Upper lobe of left lung (tissue), 6 donors: ENCODE measurements around the gene MAGI2. TPM values are rescaled to one million over a fixed set of nuclear protein-coding genes. Genes with fewer than 3 reads are reported as not detected.
A peak's percentile ranks its signal among the peaks of the same experiment; 100 is the strongest.

Experiments used
- ATAC-seq, 2 donors: fragments of 200-7000 bp; cut with Tn5 transposase; one replicate each; pipeline ENCODE4 v1.9.1; 2022; ENCODE audit warnings: mild to moderate bottlenecking in 2 of 2, moderate library complexity in 2 of 2; ENCODE audit not compliant: low FRiP score in 2 of 2
- DNase-seq, 2 donors: peaks; one replicate each; pipeline ENCODE4 v3.0.0-alpha.2; 2019 to 2020
- H3K27ac ChIP-seq, 4 donors: fragments of 200-600 bp; sonication (generic); one replicate each; pipeline ENCODE4 v1.5.1; 2016 to 2019
- H3K27me3 ChIP-seq, 4 donors: fragments of 200-600 bp; sonication (generic); one replicate each; pipeline ENCODE4 v1.5.1; 2017 to 2019
- H3K36me3 ChIP-seq, 4 donors: fragments of 200-600 bp; sonication (generic); one replicate each; pipeline ENCODE4 v1.5.1; 2016 to 2019
- H3K4me1 ChIP-seq, 4 donors: fragments of 200-600 bp; sonication (generic); one replicate each; pipeline ENCODE4 v1.5.1; 2018 to 2019
- H3K4me3 ChIP-seq, 4 donors: fragments of 200-600 bp; sonication (generic); one replicate each; pipeline ENCODE4 v1.5.1; 2017 to 2019; ENCODE audit warnings: mild to moderate bottlenecking in 2 of 4, moderate library complexity in 1 of 4
- H3K9me3 ChIP-seq, 4 donors: fragments of 200-600 bp; sonication (generic); one replicate each; pipeline ENCODE4 v1.5.1; 2018 to 2019
- EP300 ChIP-seq, 4 donors: sonication (generic); formaldehyde crosslinking; IDR thresholded peaks; one replicate each; pipeline ENCODE4 v1.5.1; 2017; ENCODE audit warnings: antibody characterized with exemption in 4 of 4, control low read depth in 2 of 4
- POLR2A ChIP-seq, 4 donors: fragments of 450-650 bp; IDR thresholded peaks; one replicate each; pipeline ENCODE4 v1.5.1; 2016 to 2017; ENCODE audit warnings: antibody characterized with exemption in 4 of 4, mild to moderate bottlenecking in 2 of 4
- POLR2AphosphoS5 ChIP-seq, 2 donors: sonication (generic); formaldehyde crosslinking; IDR thresholded peaks; one replicate each; pipeline ENCODE4 v1.5.1; 2017; ENCODE audit warnings: antibody characterized with exemption in 2 of 2
- WGBS, 2 donors: methylation state at CpG; one replicate each; pipeline ENCODE4 v1.1.5; 2017 to 2018; 5-methylcytosine and 5-hydroxymethylcytosine counted together
- total RNA-seq, 6 donors: library from RNA; depleted of rRNA in 4 of 6; stranded (reverse); fragments of >200 nt in 4 of 6; gene quantifications; one replicate each; pipeline versions ENCODE4 v1.1.0 to v1.2.1, GENCODE V29; 2016 to 2021
- TF ChIP-seq, protein P1 (sequence below), 6 experiments: fragments of 450-650 bp in 4 of 6; fragments of 200-600 bp in 2 of 6; sonication (generic) in 2 of 6; IDR thresholded peaks; one replicate each; pipeline ENCODE4 v1.5.1; 2016 to 2019; ENCODE audit warnings: antibody characterized with exemption in 6 of 6
- donor health status: DM: no; HTN: no; CAD: no; lungs with moderate emphysema.
- donor health status: DM: no; HTN: yes; CAD: no; lungs with severe emphysema.

The MAGI2 gene
- total RNA-seq, 6 donors from 2014 or later = 7.9 to 84.9 (median 11.8) TPM

- Histone ChIP-seq H3K27ac (no peak overlapping the region), H3K4me3 (no peak overlapping the region), H3K4me1 (no peaks in the 10 kb centered on the region), H3K36me3 (no peaks in the 10 kb centered on the region), H3K9me3 (no peaks in the 10 kb centered on the region), H3K27me3 (no peaks in the 10 kb centered on the region)
- TF ChIP-seq EP300 (IDR thresholded peaks at IDR 0.05) (no peak), POLR2AphosphoS5 (IDR thresholded peaks at IDR 0.05) (no peak)
- no peak for DNase-seq
- 89 to 100% methylated on average over 1 of the region's 1 CpG for WGBS, 2 donors
- no peak for ATAC-seq
Measured at GRCh38 chr7:79212334-79212733, 241.1 kb downstream of the MAGI2 start.

DNA sequence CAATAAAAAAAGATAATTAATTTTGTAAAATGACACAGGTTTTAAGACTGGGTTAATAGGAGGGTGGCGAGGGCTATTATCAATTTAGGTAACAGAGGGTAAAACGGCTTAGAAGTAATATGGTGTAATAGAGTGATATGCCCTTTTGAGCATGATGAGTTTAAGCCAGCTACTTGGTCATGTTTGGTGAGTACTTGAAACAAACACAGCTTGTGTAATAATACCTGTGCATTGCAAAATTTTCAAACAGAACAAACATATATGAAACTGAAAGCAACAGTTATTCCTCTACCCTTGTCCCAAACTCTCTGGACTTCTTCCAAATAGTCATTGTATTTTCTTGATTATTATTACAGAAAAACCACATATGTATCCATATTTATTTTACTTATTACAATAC lies 241.7 kb downstream of the MAGI2 start:
- whole genome bisulfite sequencing, 2 donors = 68 to 81% methylated on average over 2 of the region's 2 CpGs
- Histone ChIP-seq H3K4me1 (no peaks in the 10 kb centered on the region), H3K4me3 (no peak overlapping the region), H3K27me3 (no peaks in the 10 kb centered on the region), H3K9me3 (no peaks in the 10 kb centered on the region), H3K27ac (no peak overlapping the region), H3K36me3 (no peaks in the 10 kb centered on the region)
- DNase-seq (no peak), ATAC-seq (no peak)
- TF ChIP-seq POLR2AphosphoS5 (IDR thresholded peaks at IDR 0.05) (no peak), POLR2A (IDR thresholded peaks at IDR 0.05) (no peak), EP300 (IDR thresholded peaks at IDR 0.05) (peak in 1 of 4 donors; percentile 25)
- TF ChIP-seq, protein P1, sequence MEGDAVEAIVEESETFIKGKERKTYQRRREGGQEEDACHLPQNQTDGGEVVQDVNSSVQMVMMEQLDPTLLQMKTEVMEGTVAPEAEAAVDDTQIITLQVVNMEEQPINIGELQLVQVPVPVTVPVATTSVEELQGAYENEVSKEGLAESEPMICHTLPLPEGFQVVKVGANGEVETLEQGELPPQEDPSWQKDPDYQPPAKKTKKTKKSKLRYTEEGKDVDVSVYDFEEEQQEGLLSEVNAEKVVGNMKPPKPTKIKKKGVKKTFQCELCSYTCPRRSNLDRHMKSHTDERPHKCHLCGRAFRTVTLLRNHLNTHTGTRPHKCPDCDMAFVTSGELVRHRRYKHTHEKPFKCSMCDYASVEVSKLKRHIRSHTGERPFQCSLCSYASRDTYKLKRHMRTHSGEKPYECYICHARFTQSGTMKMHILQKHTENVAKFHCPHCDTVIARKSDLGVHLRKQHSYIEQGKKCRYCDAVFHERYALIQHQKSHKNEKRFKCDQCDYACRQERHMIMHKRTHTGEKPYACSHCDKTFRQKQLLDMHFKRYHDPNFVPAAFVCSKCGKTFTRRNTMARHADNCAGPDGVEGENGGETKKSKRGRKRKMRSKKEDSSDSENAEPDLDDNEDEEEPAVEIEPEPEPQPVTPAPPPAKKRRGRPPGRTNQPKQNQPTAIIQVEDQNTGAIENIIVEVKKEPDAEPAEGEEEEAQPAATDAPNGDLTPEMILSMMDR (IDR thresholded peaks at IDR 0.05) = no peak

DNA sequence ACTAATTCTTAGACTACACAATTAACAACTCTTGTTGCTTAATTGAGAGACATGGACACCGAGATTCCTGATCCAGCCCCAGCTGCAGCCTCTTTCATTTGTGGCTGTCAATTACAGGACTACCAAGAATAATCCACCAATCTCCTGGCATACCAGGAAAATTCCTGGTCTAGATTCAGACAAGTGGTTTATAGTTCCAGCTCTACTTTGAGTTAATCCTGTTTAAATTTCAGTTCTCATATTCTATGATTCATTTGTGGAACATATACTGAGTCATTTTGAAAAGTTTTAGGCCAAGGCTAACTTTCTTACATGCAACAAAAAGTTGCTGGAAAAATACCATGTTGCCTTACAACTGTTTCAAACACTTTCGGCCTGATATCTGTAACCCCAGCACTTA lies 253.5 kb downstream of the MAGI2 start:
- H3K4me1 ChIP-seq = no peaks in the 10 kb centered on the region

GRCh38 chr7:79199266-79199665 lies 254.2 kb downstream of the MAGI2 start:
- H3K27ac ChIP-seq = no peak overlapping the region
- no peak for TF ChIP-seq EP300 (IDR thresholded peaks at IDR 0.05)
- no peak for TF ChIP-seq POLR2AphosphoS5 (IDR thresholded peaks at IDR 0.05)
- TF ChIP-seq, protein P1 (IDR thresholded peaks at IDR 0.05) = no peak
- TF ChIP-seq POLR2A (IDR thresholded peaks at IDR 0.05) = no peak
- DNase-seq = no peak
- no peaks in the 10 kb centered on the region for H3K36me3 ChIP-seq
- 86 to 89% methylated on average over 6 of the region's 6 CpGs for WGBS, 2 donors
- no peaks in the 10 kb centered on the region for H3K9me3 ChIP-seq
- H3K4me3 ChIP-seq = no peak overlapping the region
- ATAC-seq = no peak
- H3K27me3 ChIP-seq = no peaks in the 10 kb centered on the region
- H3K4me1 ChIP-seq = no peaks in the 10 kb centered on the region

More for the DNA sequence above, 253.5 kb downstream of the MAGI2 start:
- TF ChIP-seq POLR2AphosphoS5 (IDR thresholded peaks at IDR 0.05) = no peak
- no peak for TF ChIP-seq EP300 (IDR thresholded peaks at IDR 0.05)
- TF ChIP-seq, protein P1 (IDR thresholded peaks at IDR 0.05) = no peak
- no peak for TF ChIP-seq POLR2A (IDR thresholded peaks at IDR 0.05)
- H3K9me3 ChIP-seq = no peaks in the 10 kb centered on the region
- DNase-seq (no peak), ATAC-seq (no peak)
- 83% methylated on average over 2 of the region's 2 CpGs for whole genome bisulfite sequencing, 2 donors
- H3K4me3 ChIP-seq = no peak overlapping the region
- H3K36me3 ChIP-seq = no peaks in the 10 kb centered on the region
- H3K27ac ChIP-seq = no peak overlapping the region
- no peaks in the 10 kb centered on the region for H3K27me3 ChIP-seq

- TF ChIP-seq, protein P1 (IDR thresholded peaks at IDR 0.05) = no peak
- TF ChIP-seq POLR2AphosphoS5 (IDR thresholded peaks at IDR 0.05) (no peak), EP300 (IDR thresholded peaks at IDR 0.05) (no peak), POLR2A (IDR thresholded peaks at IDR 0.05) (no peak)
- WGBS, 2 donors = 72 to 96% methylated on average over 2 of the region's 2 CpGs
- no peaks in the 10 kb centered on the region for H3K36me3 ChIP-seq
Measured at GRCh38 chr7:79185605-79186004, 267.9 kb downstream of the MAGI2 start.

More at GRCh38 chr7:79185605-79186004, 267.9 kb downstream of the MAGI2 start:
- Histone ChIP-seq H3K27me3 (no peaks in the 10 kb centered on the region), H3K4me3 (no peak overlapping the region), H3K9me3 (no peaks in the 10 kb centered on the region), H3K4me1 (no peaks in the 10 kb centered on the region), H3K27ac (no peak overlapping the region)
- DNase-seq = no peak
- ATAC-seq = no peak
